SK-MEL-5 (cell line): ENCODE results near the gene ACBD7. TPM values are rescaled to one million over a fixed set of nuclear protein-coding genes. Genes with fewer than 3 reads are reported as not detected.
A peak's percentile ranks its signal among the peaks of the same experiment; 100 is the strongest.

Source experiments
- DNase-seq: peaks from one replicate; pipeline ENCODE4 v3.0.0-alpha.2; 2016; ENCODE audit warnings: low read depth, low spot score
- in situ Hi-C: cut with HindIII; loops from 2 replicates; pipeline ENCODE4 v1.10.0; 2016; ENCODE audit warnings: low sequenced_read_pairs, high pct_unique_total_duplicates, low pct_unique_long_range_greater_than_20kb
- total RNA-seq: library from RNA; depleted of rRNA; stranded (reverse); fragments of >200 nt; shearing (Covaris generic); gene quantifications from 2 replicates; pipeline ENCODE4 v1.2.3, GENCODE V29; 2014

The ACBD7 gene
- total RNA-seq, 1 experiment from 2014 or later, result 0.21 TPM

DNA sequence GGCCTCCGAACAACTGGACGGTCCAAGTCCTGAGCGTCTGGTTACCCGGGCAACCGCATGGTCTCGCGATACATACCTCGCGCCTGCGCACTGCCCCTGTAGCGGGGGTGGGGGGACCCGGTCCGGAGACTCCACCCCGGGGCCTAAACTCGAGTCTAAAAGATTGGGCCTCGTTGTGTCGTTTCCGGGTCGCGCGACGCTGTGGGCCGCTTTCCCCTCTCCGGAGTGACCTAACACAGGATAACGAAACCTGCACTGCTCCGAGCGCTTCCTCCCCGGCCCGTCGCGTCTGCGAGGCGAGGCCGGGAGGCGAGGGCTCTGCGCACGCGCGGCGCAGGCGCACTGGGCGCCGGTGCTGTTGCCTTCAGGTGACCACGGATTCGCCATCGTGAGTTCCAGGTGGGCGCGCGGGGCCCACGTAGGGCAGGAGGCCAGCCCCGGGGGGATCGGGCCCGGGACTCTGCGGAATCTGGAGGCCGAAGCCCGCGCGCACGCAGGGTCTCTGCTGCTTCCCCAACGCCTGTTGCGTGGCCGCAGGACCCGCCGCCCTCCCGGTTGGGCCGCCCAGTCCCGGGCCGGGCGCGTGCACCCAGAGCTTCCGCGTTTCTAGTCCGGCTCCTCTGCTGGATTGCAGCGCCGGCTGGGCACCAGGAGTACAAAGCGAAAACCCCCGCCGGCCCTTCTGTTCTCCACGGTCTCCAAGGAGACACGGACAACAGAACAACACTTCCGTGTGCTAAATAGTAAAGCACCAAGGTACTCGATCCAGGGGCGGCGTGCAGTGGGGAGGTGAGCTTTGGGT lies 8.6 kb upstream of the ACBD7 start, which contains the start of gene RPP38:
Gene RPP38, plus strand, starts transcription at position 345 of the 802 bp plus-strand sequence. CDS start 5,960 bp downstream, outside the sequence.
- peak; percentile 92 for DNase-seq
- in situ Hi-C loops, result no loop called here

DNA sequence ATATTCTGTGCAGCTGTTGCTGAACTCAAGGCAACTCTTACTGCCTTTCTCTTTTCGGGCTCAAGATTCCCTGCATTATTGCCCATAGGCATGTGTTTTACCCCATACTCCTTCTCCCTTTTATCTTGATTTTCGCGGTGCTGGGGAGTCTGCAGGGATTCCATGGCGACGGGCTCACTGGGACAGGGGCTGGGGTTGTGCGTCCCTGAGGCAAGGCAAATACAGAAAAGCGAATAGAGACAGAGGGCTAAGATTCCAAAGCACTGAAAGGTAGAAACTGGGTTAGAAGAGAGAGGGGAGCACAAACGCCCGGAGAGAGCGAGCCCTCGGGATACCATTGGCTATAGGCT lies 8.1 kb upstream of the ACBD7 start:
- in situ Hi-C loops, result no loop called here

DNA sequence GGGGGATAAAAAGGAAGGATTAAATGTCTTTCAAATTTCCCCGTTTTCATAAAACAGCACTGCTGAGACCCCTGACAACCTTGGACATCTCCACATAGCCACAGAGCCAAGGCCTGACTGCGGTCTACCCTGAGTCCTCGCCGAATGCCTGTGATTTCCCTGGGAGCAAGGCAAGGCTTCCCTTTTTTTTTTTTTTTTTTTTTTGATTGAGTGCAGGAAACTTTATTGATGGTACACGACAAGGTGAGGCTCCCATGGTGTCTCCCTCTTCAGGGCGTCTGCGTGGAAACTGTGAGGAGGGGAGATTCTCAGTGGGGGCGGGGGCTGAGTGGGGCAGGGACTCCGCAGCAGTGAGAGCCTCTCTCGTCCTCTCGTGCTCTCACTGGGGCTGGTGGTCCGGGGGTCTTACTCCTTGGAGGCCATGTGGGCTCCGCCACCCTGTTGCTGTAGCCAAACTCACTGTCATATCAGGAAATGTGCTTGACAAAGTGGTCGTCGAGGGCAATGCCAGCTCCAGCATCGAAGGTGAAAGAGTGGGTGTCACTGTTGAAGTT lies 4.4 kb upstream of the ACBD7 start:
- in situ Hi-C loops, result no loop called here
- no peak for DNase-seq

More for the DNA sequence above, 8.1 kb upstream of the ACBD7 start:
- peak; percentile 1 for DNase-seq

- in situ Hi-C loops, result no loop called here
These were observed 2.8 kb upstream of the ACBD7 start for GRCh38 chr10:15091418-15091817.

GRCh38 chr10:15084502-15084922 lies 4.1 kb downstream of the ACBD7 start:
- in situ Hi-C loops, result no loop called here

More at GRCh38 chr10:15091418-15091817, 2.8 kb upstream of the ACBD7 start:
- DNase-seq, result no peak

GRCh38 chr10:15083674-15084501 lies 4.7 kb downstream of the ACBD7 start:
- DNase-seq, result no peak
- in situ Hi-C loops, result no loop called here

More at GRCh38 chr10:15084502-15084922, 4.1 kb downstream of the ACBD7 start:
- peak; percentile 88 for DNase-seq

DNA sequence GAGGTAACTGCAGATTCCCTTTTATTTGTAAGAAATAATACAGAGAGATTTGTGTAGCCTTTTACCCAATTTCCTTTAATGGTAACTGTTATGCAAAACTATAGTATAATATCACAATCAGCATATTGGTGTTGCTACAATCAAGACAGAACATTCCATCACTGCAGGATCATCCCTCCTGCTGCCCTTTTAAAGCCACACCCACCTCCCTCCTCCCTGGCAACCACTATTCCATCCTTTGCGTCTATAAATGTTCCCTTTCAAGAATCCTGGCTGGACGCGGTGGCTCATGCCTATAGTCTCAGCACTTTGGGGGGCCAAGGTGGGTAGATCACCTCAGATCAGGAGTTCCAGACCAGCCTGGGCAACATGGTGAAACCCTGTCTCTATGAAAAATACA lies 13.2 kb downstream of the ACBD7 start:
- in situ Hi-C loops, result no loop called here

DNA sequence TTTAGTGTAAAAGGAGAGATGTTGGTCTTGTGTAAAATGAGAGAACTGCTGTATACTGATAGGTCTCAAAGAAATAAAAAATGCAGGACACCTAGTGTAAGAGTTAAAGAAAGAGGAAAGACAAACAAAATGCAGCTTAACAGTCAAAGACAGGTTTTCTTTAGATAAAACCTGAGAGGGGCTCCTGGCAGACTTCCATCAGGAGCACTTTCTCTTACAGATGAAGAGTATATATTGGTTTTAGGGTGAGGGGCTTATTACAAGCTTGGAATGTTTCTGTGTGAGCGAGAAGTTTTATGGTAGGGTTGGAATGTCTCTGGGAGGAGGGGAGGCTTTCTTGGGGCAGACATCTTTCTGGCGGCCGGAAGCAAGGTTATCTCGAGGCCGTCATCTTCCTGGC lies 16.2 kb downstream of the ACBD7 start:
- in situ Hi-C loops, result no loop called here
- no peak for DNase-seq

More for the DNA sequence above, 13.2 kb downstream of the ACBD7 start:
- DNase-seq, result no peak

DNA sequence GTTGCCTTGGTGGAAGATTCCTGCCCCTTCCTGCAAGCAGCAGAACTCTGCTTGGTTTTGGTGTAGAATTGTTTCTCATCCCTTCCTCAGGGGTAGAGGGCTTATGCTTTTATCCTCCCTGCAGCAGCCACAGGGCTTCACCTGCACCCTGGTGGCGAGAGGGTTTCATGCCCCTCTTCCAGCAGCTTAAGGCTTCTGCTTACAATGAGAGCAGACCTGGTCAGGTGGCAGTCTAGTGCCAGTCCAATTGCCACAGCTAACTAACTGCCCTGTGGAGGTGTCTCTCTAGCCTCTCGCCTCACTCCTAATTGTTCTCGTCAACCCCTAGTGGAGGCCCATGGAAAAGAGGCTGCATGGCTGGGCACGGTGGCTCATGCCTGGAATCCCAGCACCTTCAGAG lies 19.3 kb downstream of the ACBD7 start:
- DNase-seq, result no peak
- in situ Hi-C loops, result no loop called here

GRCh38 chr10:15068802-15069201 lies 19.8 kb downstream of the ACBD7 start:
- no peak for DNase-seq
- in situ Hi-C loops, result no loop called here

GRCh38 chr10:15067154-15067553 lies 21.4 kb downstream of the ACBD7 start:
- in situ Hi-C loops, result no loop called here
- no peak for DNase-seq

DNA sequence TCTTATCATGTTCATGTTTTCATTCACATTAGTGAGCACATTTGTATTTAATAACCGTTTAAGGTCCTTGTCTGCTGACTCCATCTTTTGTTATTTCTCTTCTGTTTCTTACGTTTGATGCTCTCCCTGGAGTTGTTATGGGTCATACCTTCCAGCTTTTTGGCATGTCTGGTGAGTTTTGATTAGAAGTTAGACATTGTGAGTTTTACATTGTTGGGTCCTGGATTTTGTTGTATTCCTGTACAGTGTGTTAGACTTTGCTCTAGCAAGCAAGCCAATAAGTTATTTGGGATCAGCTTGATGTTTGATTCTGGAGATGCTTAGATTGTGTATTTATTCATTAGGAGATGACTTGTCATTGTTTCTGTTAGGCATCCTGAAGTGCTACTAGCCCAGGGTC lies 27.9 kb downstream of the ACBD7 start:
- in situ Hi-C loops, result no loop called here
- DNase-seq, result no peak

DNA sequence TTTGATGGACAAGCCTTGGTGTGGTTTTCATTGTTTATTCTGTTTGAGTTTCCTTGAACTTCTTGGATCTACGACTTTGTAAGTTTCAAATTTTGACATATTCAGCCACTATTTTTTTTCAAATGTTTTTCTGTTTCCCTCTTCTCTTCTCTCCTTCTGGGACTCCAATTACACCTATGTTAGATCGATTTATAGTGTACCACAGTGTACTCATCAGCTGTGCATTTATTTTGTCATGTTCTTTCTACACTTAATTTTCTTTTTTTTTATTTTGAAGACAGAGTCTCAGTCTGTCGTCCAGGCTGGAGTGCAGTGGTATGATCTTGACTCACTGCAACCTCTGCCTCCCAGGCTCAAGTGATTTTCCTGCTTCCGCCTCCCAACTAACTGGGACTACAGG lies 28.7 kb downstream of the ACBD7 start:
- DNase-seq, result no peak
- in situ Hi-C loops, result no loop called here

DNA sequence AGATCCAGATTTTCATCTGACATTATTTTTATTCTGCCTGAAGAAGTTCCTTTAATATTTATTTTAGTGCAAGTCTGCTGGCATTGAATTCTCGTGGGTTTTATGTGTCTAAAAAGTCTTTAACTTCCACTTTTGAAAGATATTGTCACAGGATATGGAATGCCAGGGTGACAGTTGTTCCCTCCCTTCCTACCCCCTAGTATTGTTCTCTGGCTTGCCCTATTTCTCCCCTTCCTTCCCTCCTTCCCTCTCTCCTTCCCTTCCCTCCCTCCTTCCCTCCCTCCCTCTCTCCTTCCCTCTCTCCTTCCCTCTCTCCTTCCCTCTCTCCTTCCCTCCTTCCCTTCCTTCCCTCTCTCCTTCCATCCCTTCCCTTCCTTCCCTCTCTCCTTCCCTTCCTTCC lies 29.9 kb downstream of the ACBD7 start:
- in situ Hi-C loops, result no loop called here
- no peak for DNase-seq

DNA sequence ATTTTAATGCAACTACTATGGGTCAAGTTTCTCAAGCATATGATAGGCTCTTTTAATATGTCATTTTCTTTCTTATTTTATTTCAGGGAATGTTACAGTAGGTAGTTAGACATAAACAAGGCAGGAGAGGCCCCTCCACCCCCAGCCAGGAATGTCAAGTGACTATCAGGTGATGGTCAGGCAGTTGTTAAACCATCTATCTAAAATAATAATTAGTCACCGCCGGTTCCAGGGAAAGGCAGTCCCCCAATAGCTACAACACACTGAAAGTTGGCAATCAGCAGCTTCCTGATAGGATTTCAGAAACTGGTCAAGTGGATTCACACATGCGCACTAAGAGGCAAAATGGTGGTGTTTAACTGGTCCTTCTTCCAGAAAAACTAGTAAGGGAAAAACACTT lies 35.5 kb downstream of the ACBD7 start:
- in situ Hi-C loops, result no loop called here
- no peak for DNase-seq

DNA sequence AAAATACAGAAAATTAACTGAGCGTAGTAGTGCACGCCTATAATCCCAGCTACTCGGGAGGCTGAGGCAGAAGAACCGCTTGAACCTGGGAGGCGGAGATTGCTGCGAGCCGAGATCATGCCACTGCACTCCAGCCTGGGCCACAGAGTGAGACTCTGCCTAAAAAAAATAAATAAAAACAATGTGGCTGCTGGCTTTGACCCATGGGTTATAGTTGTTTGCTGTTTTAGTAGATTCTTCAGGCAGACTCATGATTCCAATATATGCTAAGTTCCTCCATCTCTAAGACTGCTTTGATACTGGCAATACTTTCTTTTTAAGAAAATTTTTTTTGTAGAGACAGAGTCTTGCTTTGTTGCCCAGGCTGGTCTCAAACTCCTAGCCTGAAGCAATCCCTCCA lies 36.5 kb downstream of the ACBD7 start:
- no peak for DNase-seq
- in situ Hi-C loops, result no loop called here

DNA sequence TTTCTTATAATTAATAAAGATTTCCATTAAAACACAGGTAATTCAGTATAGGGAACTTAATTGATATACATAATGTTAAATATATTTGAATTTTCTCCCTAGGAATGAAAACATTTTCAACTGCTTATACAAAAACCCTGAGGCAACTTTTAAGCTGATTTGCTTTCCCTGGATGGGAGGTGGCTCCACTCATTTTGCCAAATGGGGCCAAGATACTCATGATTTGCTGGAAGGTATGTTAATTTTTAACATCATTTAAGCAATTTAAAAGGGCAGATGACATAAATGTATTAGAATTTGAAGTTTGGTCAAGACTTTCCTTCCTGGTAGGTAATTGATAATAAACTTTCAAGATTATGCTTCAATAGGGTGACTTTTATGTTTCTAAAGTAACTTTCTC lies 39.0 kb downstream of the ACBD7 start:
- no peak for DNase-seq
- in situ Hi-C loops, result no loop called here

DNA sequence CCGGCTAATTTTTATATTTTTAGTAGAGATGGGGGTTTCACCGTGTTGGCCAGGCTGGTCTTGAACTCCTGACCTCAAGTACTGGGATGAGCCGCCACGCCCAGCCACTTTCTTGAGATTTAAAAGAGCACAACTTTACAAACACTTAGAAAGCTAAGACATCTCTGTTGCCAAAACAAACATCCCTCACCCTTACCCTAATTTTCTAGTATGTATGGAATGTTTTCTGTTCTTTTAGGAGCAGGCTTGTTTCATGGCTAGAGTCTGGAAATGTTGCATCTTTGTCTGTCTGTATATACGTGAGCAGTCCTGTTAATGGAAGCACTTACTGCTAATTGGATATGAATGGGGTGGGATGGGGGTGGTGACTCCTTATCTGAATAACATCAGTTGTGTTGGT lies 42.0 kb downstream of the ACBD7 start:
- DNase-seq, result no peak
- in situ Hi-C loops, result no loop called here
